OCI-LY1 (cell line): ENCODE results near the gene LRRC3C.

Experiments
- CTCF ChIP-seq: fragments of 200-600 bp; sonication (generic), shearing (Covaris generic); IDR thresholded peaks from 2 replicates; pipeline ENCODE4 v1.5.1; 2017; ENCODE audit warnings: mild to moderate bottlenecking, antibody characterized with exemption, low read length, moderate library complexity, mixed read lengths
- EZH2 ChIP-seq: fragments of 200-600 bp; sonication (generic), shearing (Covaris generic); IDR thresholded peaks from 2 replicates; pipeline ENCODE4 v1.8.0; 2017; ENCODE audit warnings: borderline replicate concordance, mixed run types, mild to moderate bottlenecking, antibody characterized with exemption, low read length, moderate library complexity, mixed read lengths

- TF ChIP-seq EZH2 (no peak), CTCF (no peak)
These were observed 1.5 kb downstream of the LRRC3C start for GRCh38 chr17:39928858-39929645.
